OCI-LY1 (cell line): ENCODE data around the gene NLRP14.

Source experiments
- H2AFZ ChIP-seq: fragments of 200-600 bp; sonication (generic), shearing (Covaris generic); 2 replicates; pipeline ENCODE4 v1.6.0; 2014; ENCODE audit warnings: antibody characterized with exemption, mild to moderate bottlenecking, low read length
- H3F3A ChIP-seq: fragments of 200-600 bp; sonication (generic), shearing (Covaris generic); 2 replicates; pipeline ENCODE4 v1.6.0; 2014; ENCODE audit warnings: mild to moderate bottlenecking, antibody characterized with exemption, low read length, moderate library complexity; ENCODE audit not compliant: insufficient read depth
- H3K27ac ChIP-seq: fragments of 200-600 bp; sonication (generic); 2 replicates; pipeline ENCODE4 v1.5.1; 2014; ENCODE audit warnings: low read length, mixed run types, mild to moderate bottlenecking, low read depth; ENCODE audit not compliant: poor library complexity, severe bottlenecking
- H3K27me3 ChIP-seq: fragments of 200-600 bp; sonication (generic); 2 replicates; pipeline ENCODE4 v1.6.0; 2014; ENCODE audit warnings: antibody characterized with exemption, mild to moderate bottlenecking, low read length, moderate library complexity; ENCODE audit not compliant: insufficient read depth
- H3K36me3 ChIP-seq: fragments of 200-600 bp; sonication (generic); 2 replicates; pipeline ENCODE4 v1.6.1; 2014; ENCODE audit warnings: mild to moderate bottlenecking, antibody characterized with exemption, low read length, moderate library complexity, mixed read lengths; ENCODE audit not compliant: insufficient read depth
- H3K4me1 ChIP-seq: fragments of 200-600 bp; sonication (generic); 2 replicates; pipeline ENCODE4 v1.5.1; 2014; ENCODE audit warnings: mild to moderate bottlenecking, low read length, moderate library complexity; ENCODE audit not compliant: insufficient read depth, severe bottlenecking
- H3K4me2 ChIP-seq: fragments of 200-600 bp; sonication (generic), shearing (Covaris generic); 2 replicates; pipeline ENCODE4 v1.6.1; 2014; ENCODE audit warnings: low read length
- H3K4me3 ChIP-seq: fragments of 200-600 bp; sonication (generic); 2 replicates; pipeline ENCODE4 v1.5.1; 2014; ENCODE audit warnings: low read length, low read depth, mild to moderate bottlenecking, mixed read lengths; ENCODE audit not compliant: poor library complexity, severe bottlenecking
- H3K79me2 ChIP-seq: fragments of 200-600 bp; shearing (Covaris generic); 2 replicates; pipeline ENCODE4 v1.6.1; 2016; ENCODE audit warnings: mixed run types, low read length, mixed read lengths; ENCODE audit not compliant: insufficient read depth
- H3K9ac ChIP-seq: fragments of 200-600 bp; sonication (generic), shearing (Covaris generic); 2 replicates; pipeline ENCODE4 v1.6.1; 2014; ENCODE audit warnings: mild to moderate bottlenecking, low read length, mixed read lengths
- H3K9me2 ChIP-seq: fragments of 200-600 bp; sonication (generic), shearing (Covaris generic); 2 replicates; pipeline ENCODE4 v1.6.1; 2014; ENCODE audit warnings: low read depth, mild to moderate bottlenecking, low read length, mixed read lengths
- H3K9me3 ChIP-seq: fragments of 200-600 bp; shearing (Covaris generic); 2 replicates; pipeline ENCODE4 v1.6.1; 2014; ENCODE audit warnings: low read length, mixed read lengths
- H4K20me1 ChIP-seq: fragments of 200-600 bp; sonication (generic), shearing (Covaris generic); 2 replicates; pipeline ENCODE4 v1.6.0; 2016; ENCODE audit warnings: mild to moderate bottlenecking, low read length; ENCODE audit not compliant: insufficient read depth
- CTCF ChIP-seq: fragments of 200-600 bp; sonication (generic), shearing (Covaris generic); IDR thresholded peaks from 2 replicates; pipeline ENCODE4 v1.5.1; 2017; ENCODE audit warnings: mild to moderate bottlenecking, antibody characterized with exemption, low read length, moderate library complexity, mixed read lengths
- EZH2 ChIP-seq: fragments of 200-600 bp; sonication (generic), shearing (Covaris generic); IDR thresholded peaks from 2 replicates; pipeline ENCODE4 v1.8.0; 2017; ENCODE audit warnings: borderline replicate concordance, mixed run types, mild to moderate bottlenecking, antibody characterized with exemption, low read length, moderate library complexity, mixed read lengths

The NLRP14 gene

GRCh38 chr11:6992457-6993417 is 27.5 kb upstream of the NLRP14 start:
- H3K79me2 ChIP-seq = no peaks in the 10 kb centered on the region
- no peaks in the 10 kb centered on the region for H3K36me3 ChIP-seq
- no peaks in the 10 kb centered on the region for H3F3A ChIP-seq
- H3K27me3 ChIP-seq = no peaks in the 10 kb centered on the region
- no peak for TF ChIP-seq CTCF
- no peak for TF ChIP-seq EZH2
- H3K9ac ChIP-seq = no peak overlapping the region
- no peaks in the 10 kb centered on the region for H3K9me3 ChIP-seq
- H3K4me3 ChIP-seq = no peak overlapping the region
- H3K9me2 ChIP-seq = no peaks in the 10 kb centered on the region
- H3K4me1 ChIP-seq = peaks cover 5% of the 10 kb centered on the region
- no peak overlapping the region for H2AFZ ChIP-seq
- no peak overlapping the region for H3K27ac ChIP-seq
- no peak overlapping the region for H3K4me2 ChIP-seq
- no peaks in the 10 kb centered on the region for H4K20me1 ChIP-seq

GRCh38 chr11:6995703-6996102 is 24.6 kb upstream of the NLRP14 start:
- Histone ChIP-seq H3K27ac (no peak overlapping the region), H4K20me1 (no peaks in the 10 kb centered on the region), H2AFZ (no peak overlapping the region), H3K9me3 (no peaks in the 10 kb centered on the region), H3K36me3 (no peaks in the 10 kb centered on the region), H3K79me2 (no peaks in the 10 kb centered on the region), H3F3A (no peaks in the 10 kb centered on the region), H3K4me3 (no peak overlapping the region), H3K4me2 (no peak overlapping the region), H3K27me3 (no peaks in the 10 kb centered on the region), H3K9ac (no peak overlapping the region), H3K4me1 (peaks cover 7% of the 10 kb centered on the region), H3K9me2 (no peaks in the 10 kb centered on the region)
- TF ChIP-seq EZH2 (no peak), CTCF (no peak)

- Histone ChIP-seq H3K9ac (no peak overlapping the region), H3K4me3 (no peak overlapping the region), H4K20me1 (no peaks in the 10 kb centered on the region), H3K4me2 (no peak overlapping the region), H3K27me3 (no peaks in the 10 kb centered on the region), H3K9me3 (no peaks in the 10 kb centered on the region), H3K4me1 (no peaks in the 10 kb centered on the region), H3K27ac (no peak overlapping the region), H2AFZ (no peak overlapping the region), H3F3A (no peaks in the 10 kb centered on the region), H3K79me2 (no peaks in the 10 kb centered on the region), H3K9me2 (no peaks in the 10 kb centered on the region), H3K36me3 (no peaks in the 10 kb centered on the region)
- TF ChIP-seq CTCF (no peak), EZH2 (no peak)
These were observed 15.8 kb upstream of the NLRP14 start for GRCh38 chr11:7004482-7004881.
